T-helper 9 cell (primary cell): ENCODE measurements around the gene RAB20.
"Not testable (repeated sequence)": the region's sequence is repeated elsewhere in the genome, so short reads cannot be mapped to it uniquely, and the experiment has no call there.

Experiments used
- DNase-seq: peaks from one replicate; pipeline ENCODE4 v3.0.0-alpha.2; 2020

Gene RAB20

DNA sequence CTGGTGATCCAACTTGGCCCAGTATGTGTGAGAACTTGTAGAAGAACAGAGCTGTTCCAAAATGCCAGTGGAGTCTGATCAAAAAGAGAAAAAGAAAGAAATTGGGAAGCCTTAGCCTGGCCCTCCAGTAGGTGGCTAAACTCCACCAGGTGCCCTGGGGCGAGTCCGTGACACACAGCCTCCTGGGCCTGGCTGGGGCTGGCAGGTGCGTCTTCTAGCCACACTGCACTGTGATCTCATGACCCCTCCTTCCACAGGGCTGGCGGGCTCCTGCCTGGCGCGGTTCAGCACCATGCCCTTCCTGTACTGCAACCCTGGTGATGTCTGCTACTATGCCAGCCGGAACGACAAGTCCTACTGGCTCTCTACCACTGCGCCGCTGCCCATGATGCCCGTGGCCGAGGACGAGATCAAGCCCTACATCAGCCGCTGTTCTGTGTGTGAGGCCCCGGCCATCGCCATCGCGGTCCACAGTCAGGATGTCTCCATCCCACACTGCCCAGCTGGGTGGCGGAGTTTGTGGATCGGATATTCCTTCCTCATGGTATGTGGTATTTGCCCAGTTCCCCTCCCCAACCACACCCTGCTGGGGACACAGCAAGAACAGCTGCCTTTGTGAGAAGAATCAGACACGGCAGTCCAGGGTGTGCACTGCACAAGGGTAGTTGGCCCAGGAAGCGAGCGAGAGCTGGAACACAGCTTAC lies 53.7 kb downstream of the RAB20 start:
- no peak for DNase-seq

- no peak for DNase-seq
Measured at GRCh38 chr13:110506859-110507566, 54.5 kb downstream of the RAB20 start.

- no peak for DNase-seq
Measured at GRCh38 chr13:110506396-110506795, 55.1 kb downstream of the RAB20 start.

GRCh38 chr13:110505594-110505993 lies 55.9 kb downstream of the RAB20 start:
- no peak for DNase-seq

DNA sequence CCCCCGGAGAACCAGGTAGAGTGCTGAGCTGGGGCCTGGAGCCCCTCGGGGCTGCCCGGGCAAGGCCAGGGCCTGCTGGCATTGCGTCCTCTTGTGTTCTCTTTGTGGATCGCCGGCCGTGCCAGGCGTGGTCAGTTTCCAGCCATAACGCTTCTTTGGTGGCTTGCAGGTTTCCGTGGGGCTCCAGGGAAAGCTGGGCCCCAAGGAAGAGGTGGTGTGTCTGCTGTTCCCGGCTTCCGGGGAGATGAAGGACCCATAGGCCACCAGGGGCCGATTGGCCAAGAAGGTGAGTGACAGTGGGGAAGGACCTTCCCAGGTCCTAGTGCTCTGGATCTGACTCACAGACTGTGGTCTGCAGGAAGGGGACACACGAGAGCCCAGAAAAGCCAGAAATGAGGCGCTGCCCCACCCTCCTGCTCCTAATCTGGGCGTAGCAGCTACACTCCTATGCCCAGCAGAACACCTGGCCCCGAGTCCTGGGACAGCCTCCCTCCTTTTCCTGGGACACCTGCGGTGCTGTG lies 57.5 kb downstream of the RAB20 start:
- DNase-seq, result no peak

GRCh38 chr13:110503037-110503901 lies 58.3 kb downstream of the RAB20 start:
- no peak for DNase-seq

- no peak for DNase-seq
Measured at GRCh38 chr13:110501188-110501587, 60.3 kb downstream of the RAB20 start.

GRCh38 chr13:110500341-110500740 lies 61.2 kb downstream of the RAB20 start:
- no peak for DNase-seq

DNA sequence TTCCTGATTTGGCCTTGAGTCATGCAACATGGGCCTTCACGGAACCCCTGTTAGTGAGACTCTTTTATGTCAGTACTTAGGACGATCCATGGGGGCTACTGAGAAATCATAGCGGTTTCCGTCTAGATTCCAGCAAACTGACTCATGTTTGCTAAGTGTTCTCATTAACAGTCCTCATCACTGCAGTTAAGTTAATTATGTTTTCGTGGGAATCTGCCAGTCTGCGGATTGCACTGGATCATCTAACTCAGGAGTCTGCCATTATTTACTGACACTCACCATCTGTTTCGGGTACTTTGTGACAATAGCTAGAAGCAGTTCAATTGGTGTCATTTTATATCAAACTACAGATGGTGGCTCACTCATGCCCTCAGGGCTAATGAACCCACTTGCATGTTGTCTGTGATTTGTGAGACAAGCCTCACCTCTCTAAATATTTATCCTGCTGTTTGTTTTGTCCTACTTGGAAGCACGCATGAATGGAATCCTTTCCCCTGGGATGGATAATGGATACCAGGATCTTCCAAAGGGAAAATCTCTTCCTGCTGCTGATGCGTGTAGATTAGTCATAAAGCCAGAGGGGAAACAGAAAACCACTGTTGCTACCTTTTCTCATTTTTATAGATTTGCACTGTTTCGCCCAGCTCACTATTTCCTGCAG lies 61.8 kb downstream of the RAB20 start:
- DNase-seq, result no peak

DNA sequence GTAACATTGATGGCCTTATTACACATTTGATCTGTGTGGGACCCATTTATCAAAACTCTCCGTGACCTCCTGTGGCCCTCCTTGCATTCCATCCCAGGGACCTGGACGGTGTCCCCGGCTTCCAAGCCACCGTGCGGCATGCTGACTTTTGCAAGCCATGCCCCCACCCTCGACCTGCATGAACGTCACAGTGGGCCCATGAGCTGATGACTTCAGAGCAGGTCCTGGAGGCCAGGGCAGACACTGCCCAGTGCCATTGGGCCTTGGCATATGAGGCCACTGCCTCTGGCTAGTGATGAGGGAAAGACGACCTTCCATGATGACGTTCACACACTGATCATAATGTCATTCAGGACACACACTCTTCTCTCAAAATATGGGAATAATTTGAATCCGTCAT lies 62.8 kb downstream of the RAB20 start:
- no peak for DNase-seq

GRCh38 chr13:110498327-110498726 lies 63.2 kb downstream of the RAB20 start:
- no peak for DNase-seq

GRCh38 chr13:110497896-110498295 lies 63.6 kb downstream of the RAB20 start:
- not testable (repeated sequence) for DNase-seq

DNA sequence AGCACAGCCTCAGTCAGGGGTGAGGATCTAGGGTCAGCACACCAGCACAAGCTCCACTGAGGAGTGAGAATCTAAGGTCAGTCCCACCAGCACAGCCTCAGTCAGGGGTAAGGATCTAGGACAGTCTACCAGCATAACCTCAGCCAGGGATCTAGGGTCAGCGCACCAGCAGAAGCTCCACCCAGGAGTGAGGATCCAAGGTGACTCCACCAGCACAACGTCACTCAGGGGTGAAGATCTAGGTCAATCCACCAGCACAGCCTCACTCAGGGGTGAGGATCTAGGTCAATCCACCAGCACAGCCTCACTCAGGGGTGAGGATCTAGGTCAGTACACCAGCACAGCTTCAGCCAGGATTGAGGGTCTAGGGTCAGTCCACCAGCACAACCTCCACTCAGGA lies 64.5 kb downstream of the RAB20 start:
- no peak for DNase-seq

DNA sequence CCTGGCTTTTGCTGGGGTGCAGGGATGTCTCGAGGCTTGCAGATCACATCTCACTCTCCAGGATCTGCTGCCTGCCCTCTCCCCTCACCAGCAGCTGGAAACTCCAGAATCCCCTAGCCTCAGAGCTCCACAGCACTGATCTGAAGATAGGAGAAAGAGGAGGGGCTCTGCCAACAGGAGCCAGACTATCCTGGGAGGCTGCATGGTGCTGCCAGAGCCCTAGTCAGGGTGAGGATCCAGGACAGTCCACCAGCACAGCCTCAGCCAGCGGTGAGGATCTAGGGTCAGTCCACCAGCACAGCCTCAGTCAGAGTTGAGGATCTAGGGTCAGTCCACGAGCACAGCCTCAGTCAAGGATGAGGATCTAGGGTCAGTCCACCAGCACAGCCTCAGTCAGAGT lies 65.2 kb downstream of the RAB20 start:
- no peak for DNase-seq

DNA sequence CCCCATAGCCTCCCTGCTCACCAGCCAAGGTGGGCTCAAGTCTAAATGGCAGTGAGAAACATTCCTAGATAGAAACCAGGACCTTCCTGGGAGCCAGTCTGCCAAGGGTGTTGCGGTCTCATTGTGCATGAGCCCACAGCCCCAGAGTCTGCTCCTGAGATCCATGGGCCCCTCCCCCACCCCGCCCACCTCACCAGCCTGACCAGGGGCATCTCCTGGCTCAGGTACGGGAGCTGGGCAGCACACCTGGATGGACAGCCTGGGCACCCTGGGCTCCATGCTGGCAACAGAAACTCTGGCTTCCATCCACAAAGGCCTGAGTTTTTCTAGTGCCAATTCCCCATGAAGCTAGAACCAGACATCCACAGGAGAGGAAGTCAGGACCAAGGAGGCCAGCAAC lies 65.6 kb downstream of the RAB20 start:
- DNase-seq, result no peak

GRCh38 chr13:110495376-110495775 lies 66.1 kb downstream of the RAB20 start:
- no peak for DNase-seq

GRCh38 chr13:110493613-110494012 lies 67.9 kb downstream of the RAB20 start:
- DNase-seq, result no peak

GRCh38 chr13:110492679-110493593 lies 68.6 kb downstream of the RAB20 start:
- DNase-seq, result no peak

DNA sequence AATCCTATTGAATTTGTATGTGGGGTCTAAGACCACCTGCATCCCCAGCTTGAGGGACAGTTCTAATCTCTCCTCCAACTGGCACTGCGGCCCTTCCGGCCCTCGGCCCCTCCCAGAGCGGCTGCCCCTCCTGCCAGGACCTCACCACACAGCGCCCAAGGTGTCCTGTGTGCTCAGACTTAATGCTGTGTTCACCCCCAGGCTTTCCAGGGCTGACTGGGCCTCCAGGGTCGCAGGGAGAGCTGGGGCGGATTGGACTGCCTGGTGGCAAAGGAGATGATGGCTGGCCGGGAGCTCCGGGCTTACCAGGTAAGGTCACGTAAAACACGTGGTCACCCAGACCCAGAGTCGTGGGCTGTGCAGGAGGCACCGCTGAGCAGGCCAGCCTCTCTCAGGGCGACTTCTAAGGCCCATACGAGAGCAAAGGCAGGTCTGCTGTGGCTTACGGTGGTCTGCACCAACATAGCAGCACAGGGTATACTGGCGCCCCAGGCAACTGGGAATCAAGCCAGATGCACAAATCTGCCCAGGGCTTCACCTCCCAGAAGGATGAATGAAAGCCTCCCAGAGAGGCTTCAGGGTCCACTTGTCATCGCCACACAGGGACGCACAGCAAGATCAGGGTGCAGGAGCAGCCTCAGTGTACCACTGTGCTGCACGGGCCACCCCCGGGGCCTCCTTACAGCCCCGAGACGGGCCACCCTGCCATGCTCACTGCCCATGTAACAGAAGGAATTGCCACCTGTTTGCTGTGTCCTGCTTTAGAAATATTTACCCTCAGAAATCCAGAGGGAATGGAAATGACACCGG lies 69.4 kb downstream of the RAB20 start:
- no peak for DNase-seq

GRCh38 chr13:110490009-110490770 lies 71.3 kb downstream of the RAB20 start:
- DNase-seq, result no peak
